CD4-positive, alpha-beta T cell treated with Interleukin-2 at 100 ng/mL for 4 hours (primary cell): Measurements from ENCODE around the gene ZER1.

ENCODE experiments used
- DNase-seq: peaks from one replicate; pipeline ENCODE4 v3.0.0-alpha.2; 2020; ENCODE audit warnings: low spot score

Gene ZER1

GRCh38 chr9:128735373-128735772, 36.4 kb downstream of the ZER1 start:
- no peak for DNase-seq

- no peak for DNase-seq
Measured at GRCh38 chr9:128733256-128733655, 38.5 kb downstream of the ZER1 start.

DNA sequence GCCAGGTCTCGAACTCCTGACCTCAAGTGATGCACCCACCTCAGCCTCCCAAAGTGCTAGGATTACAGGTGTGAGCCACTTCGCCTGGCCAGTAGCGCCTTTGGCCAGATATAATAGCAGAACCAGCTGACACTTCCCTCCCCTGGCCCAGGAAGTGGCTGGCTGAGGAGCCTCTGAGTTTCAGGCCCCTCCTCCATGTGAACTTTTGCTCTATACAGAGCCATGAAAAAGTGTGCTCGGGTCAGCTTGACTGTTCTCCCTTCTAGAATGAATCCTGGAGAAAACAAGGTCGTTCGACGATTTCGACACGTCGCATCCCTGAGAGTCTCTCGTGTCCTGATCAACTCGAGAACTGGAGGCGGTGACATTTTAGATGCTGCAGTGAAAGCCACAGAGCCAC, 39.2 kb downstream of the ZER1 start:
- no peak for DNase-seq

GRCh38 chr9:128731691-128732090, 40.0 kb downstream of the ZER1 start:
- no peak for DNase-seq

GRCh38 chr9:128731093-128731492, 40.6 kb downstream of the ZER1 start:
- DNase-seq = no peak

DNA sequence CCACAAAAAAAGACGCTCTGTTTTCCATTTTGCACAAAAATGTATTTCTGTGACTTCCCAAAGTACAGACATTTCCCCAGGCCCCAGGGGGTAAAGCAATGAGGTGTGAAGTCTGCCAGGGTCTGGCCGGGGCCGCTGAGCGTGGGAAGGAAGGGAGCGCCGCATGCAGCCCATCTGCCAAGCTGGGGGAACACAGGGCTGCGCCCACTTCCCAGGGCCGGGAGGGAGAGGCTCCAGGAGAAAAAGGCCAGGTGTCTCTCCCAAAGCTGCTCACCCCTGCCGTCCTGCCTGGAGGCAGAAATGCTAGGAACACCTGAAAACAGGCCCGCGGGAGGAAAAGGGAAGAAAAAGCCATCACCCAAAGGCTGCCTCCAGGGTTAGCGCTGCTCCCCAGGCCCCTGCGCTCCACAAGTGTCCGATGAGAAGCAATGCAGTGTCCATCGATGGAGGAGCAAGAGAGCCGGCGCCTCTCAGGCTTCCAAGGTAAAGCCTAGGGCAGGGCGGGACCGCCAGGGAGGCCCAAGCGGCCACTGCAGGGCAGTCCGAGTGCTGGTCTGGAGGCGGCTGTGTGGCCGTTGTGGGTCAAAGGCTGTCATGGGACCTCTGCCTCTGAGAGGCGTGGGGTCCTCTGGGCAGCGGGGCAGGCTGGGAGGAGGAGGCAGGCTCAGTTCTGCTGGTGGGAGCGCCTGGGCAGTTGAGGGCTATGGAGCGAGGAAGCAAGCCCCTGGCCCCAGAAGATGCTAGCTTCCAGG, 41.8 kb downstream of the ZER1 start:
- no peak for DNase-seq

DNA sequence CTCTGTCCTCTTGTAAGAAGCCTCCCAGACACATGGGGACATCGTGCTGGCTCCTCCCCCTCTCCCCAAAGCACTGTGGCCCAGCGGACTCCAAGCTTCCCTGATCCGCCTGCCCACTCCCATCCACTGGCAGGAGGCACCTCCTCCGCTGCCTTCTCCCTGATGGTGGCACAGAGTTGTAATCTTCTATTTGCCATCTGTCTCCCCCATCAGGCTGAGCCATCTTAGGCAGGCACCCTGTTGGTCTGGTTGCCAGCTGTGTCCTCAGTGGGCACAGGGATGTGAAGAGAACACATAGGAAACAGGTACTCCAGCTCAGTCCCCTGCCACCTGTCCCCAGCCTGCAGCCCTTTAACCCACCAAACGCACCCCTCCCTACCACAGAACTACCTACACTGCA, 42.4 kb downstream of the ZER1 start:
- no peak for DNase-seq

GRCh38 chr9:128728298-128728697, 43.4 kb downstream of the ZER1 start:
- DNase-seq = no peak

GRCh38 chr9:128727640-128728248, 44.0 kb downstream of the ZER1 start:
- DNase-seq = no peak

GRCh38 chr9:128724744-128725211, 46.9 kb downstream of the ZER1 start:
- peak; percentile 34 for DNase-seq

DNA sequence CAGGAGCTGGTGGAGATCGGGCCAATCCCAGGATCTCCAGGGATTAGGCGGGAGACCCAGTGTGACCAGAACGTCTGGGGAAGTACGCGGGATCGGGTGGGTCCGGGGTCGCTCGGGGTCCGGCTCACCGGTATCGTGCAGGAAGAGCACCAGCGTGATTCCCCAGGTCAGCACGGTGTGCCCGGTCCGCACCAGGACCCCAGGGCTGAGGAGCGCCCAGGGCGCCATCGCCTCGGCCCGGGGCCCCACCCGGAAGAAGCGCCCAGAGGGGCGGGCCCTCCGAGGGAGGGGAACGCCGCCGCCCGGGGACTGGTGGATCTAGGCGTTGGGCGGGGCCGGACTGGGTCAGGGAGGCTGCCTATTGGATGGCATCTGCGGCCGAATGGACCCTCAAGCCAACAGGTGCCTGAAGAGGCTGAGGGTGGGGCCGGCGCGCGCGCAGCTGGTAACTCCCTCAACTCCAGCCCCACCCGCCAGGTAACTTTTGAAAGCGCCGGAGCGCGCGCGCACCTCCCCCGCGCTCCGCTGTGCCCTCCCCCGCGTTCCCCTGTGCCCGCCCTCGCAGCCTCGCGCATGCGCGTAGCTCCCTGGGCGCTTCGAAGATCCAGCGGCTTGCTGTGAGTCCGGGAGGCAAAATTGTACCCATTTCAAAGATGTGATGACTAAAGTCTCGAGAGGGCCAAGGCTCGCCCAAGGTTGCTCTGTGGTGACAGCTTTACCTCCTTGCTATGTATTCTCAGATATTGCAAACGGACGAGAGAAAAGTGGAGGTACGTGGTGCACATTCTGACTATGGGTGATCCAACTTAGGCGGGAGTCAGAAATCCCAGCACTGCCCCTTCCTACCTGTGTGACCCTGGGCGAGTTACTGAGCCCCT, 47.6 kb downstream of the ZER1 start, which contains the start of gene ZDHHC12:
ZDHHC12 (minus strand) TSS at position 262 of the 878 bp plus-strand sequence; CDS start at position 228, 34 bp downstream.
- peak; percentile 99 for DNase-seq

- no peak for DNase-seq
Measured at GRCh38 chr9:128723352-128723865, 48.3 kb downstream of the ZER1 start.

- no peak for DNase-seq
Measured at GRCh38 chr9:128722380-128723351, 49.1 kb downstream of the ZER1 start.

GRCh38 chr9:128721487-128722010, 50.2 kb downstream of the ZER1 start:
- DNase-seq = no peak

GRCh38 chr9:128720841-128721486, 50.8 kb downstream of the ZER1 start:
- DNase-seq = no peak

DNA sequence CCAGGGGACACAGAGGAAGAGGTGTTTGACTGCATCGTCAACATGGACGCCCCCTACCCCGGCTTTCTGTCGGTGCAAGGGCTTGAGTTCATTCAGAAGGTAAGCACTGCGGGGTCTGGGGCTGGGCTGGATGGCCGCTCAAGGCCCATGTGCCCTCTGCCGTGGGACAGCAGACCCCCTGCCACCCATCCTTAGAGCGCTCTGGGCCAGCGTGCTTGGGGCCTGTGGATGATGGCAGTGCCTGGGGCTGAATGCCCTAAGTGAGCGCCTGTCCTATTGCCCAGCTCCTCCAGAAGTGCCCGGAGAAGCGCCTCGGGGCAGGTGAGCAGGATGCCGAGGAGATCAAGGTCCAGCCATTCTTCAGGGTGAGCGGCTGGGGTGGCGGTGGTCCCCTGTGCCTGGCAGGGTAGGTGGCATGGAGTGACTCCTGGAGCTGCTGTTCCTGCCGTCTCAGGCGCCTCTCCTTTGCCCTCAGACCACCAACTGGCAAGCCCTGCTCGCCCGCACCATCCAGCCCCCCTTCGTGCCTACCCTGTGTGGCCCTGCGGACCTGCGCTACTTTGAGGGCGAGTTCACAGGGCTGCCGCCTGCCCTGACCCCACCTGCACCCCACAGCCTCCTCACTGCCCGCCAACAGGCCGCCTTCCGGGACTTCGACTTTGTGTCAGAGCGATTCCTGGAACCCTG, 51.7 kb downstream of the ZER1 start:
- no peak for DNase-seq

GRCh38 chr9:128718475-128718874, 53.3 kb downstream of the ZER1 start:
- no peak for DNase-seq

GRCh38 chr9:128718047-128718446, 53.7 kb downstream of the ZER1 start:
- no peak for DNase-seq

- no peak for DNase-seq
Measured at GRCh38 chr9:128716581-128717254, 55.0 kb downstream of the ZER1 start.
